ENCODE data around the gene FHIT.

- TF ChIP-seq RCOR1 (IDR thresholded peaks at IDR 0.05; ENCODE audit: low read length) (no peak), REST (IDR thresholded peaks at IDR 0.05; ENCODE audit: low read depth, low read length) (no peak), EP300 (IDR thresholded peaks at IDR 0.05; ENCODE audit: borderline replicate concordance in 1 of 2, low read depth in 1 of 2, low read length in 1 of 2) (no peak), MEF2A (IDR thresholded peaks at IDR 0.05; ENCODE audit: borderline replicate concordance, low read depth) (no peak), CTCF (IDR thresholded peaks at IDR 0.05) (no peak), MXI1 (IDR thresholded peaks at IDR 0.05; ENCODE audit: low read depth, low read length) (no peak), JUND (IDR thresholded peaks at IDR 0.05) (no peak), USF1 (IDR thresholded peaks at IDR 0.05; ENCODE audit: borderline replicate concordance, low read depth) (no peak), POLR2AphosphoS5 (IDR thresholded peaks at IDR 0.05; ENCODE audit: low read depth, low read length) (no peak), GATA2 (CRISPR knock-in tag; IDR thresholded peaks at IDR 0.05) (no peak), YY1 (IDR thresholded peaks at IDR 0.05; ENCODE audit: low read depth) (no peak), RXRA (IDR thresholded peaks at IDR 0.05; ENCODE audit: borderline replicate concordance, low read depth) (no peak)
Observed at GRCh38 chr3:60720736-60721135, 530.5 kb downstream of the FHIT start.
